Esophagus squamous epithelium (tissue), 5 donors: Measurements from ENCODE around the gene DHRS3. TPM values are rescaled to one million over a fixed set of nuclear protein-coding genes. Genes with fewer than 3 reads are reported as not detected.

Experiments
- DNase-seq: peaks from one replicate; lab custom pipeline; 2025; lab: John Stamatoyannopoulos, UW
- H3K27ac ChIP-seq, 4 donors: fragments of 200-600 bp; sonication (generic); one replicate each; pipeline ENCODE4 v1.5.1; 2016 to 2019; ENCODE audit warnings: mild to moderate bottlenecking in 1 of 4
- H3K27me3 ChIP-seq, 4 donors: fragments of 200-600 bp; sonication (generic); 1 replicate in 3 of 4; 2 replicates in 1 of 4; pipeline versions ENCODE4 v1.5.1 to v1.6.0; 2017 to 2021; ENCODE audit warnings: antibody characterized with exemption in 1 of 4
- H3K36me3 ChIP-seq, 3 donors: fragments of 200-600 bp; sonication (generic); one replicate each; pipeline ENCODE4 v1.5.1; 2016 to 2019
- H3K4me1 ChIP-seq, 3 donors: fragments of 200-600 bp; sonication (generic); one replicate each; pipeline ENCODE4 v1.5.1; 2017 to 2019
- H3K4me3 ChIP-seq, 4 donors: fragments of 200-600 bp; sonication (generic); 1 replicate in 3 of 4; 2 replicates in 1 of 4; pipeline ENCODE4 v1.5.1; 2016 to 2019; ENCODE audit warnings: mild to moderate bottlenecking in 2 of 4, moderate library complexity in 1 of 4
- H3K9me3 ChIP-seq, 3 donors: fragments of 200-600 bp; sonication (generic); one replicate each; pipeline ENCODE4 v1.5.1; 2016 to 2019
- CTCF ChIP-seq, 6 experiments: fragments of 450-650 bp in 4 of 6; fragments of 200-600 bp in 2 of 6; sonication (generic) in 2 of 6; IDR thresholded peaks; one replicate each; pipeline ENCODE4 v1.5.1; 2016 to 2019; ENCODE audit warnings: antibody characterized with exemption in 6 of 6, mild to moderate bottlenecking in 4 of 6, moderate library complexity in 4 of 6
- POLR2A ChIP-seq, 4 donors: fragments of 450-650 bp; IDR thresholded peaks; one replicate each; pipeline ENCODE4 v1.6.1; 2017; ENCODE audit warnings: antibody characterized with exemption in 4 of 4, mild to moderate bottlenecking in 4 of 4, moderate library complexity in 3 of 4
- WGBS, 2 donors: methylation state at CpG; one replicate each; pipeline ENCODE4 v1.1.5; 2018; 5-methylcytosine and 5-hydroxymethylcytosine counted together
- intact Hi-C: fragments of 100-400 bp; cut with DNase I; formaldehyde crosslinking; loops from one replicate; pipeline ENCODE4 v1.15.0; 2022
- total RNA-seq, 4 donors: library from RNA; depleted of rRNA; stranded (reverse); fragments of >200 nt; gene quantifications; one replicate each; pipeline ENCODE4 v1.1.0, GENCODE V29; 2016
- donor health status: DM: yes; HTN: yes; CAD: no.

Gene DHRS3, protein sequence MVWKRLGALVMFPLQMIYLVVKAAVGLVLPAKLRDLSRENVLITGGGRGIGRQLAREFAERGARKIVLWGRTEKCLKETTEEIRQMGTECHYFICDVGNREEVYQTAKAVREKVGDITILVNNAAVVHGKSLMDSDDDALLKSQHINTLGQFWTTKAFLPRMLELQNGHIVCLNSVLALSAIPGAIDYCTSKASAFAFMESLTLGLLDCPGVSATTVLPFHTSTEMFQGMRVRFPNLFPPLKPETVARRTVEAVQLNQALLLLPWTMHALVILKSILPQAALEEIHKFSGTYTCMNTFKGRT
- 100 to 1,000 TPM in 3 of 4 donors, 10 to 100 TPM in 1; 87.7 to 166 (median 117) TPM for total RNA-seq

DNA sequence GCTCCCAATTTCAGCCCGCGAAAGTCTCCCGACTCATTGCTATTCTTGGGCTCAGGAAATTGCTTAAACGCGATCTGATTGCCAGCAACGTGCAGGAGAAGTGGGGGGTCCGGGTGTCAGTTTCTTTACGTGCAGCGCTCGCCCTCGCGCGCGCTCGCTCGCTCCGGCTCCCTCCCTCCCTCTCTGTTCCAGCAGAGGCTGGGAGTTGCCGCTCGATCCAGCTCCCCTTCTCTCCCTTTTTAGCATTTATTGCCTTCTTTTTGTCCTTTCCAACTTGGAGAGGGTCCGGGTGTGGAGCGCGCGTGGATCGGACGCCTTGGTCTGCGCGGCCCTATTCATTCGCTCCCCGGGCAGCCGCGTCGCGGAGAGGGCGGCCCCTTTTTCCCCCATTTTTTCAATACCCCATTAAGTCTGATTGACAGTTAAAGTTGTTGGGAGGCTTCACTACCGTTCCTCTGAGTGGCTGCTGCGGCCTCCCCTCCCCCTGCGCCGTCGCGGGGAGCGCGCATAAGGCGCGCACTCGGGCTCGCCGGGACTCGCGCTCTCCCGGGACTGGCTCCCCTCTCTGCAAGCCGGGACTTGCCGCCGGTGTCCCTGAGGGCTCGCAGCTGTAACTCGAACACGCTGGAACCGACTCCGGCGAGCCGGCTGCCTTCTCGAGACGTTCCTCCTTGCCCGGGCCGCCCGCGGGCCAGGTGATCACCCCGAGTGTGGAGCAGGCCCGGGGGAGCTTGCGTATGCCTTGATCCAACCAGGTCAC is at the start of gene DHRS3:
Gene DHRS3, minus strand, starts transcription at position 310 of the 760 bp plus-strand sequence. CDS start 862 bp downstream, outside the sequence.
- peaks cover 0 to 11% (median 0%) of the 10 kb centered on the region in 3 donors for H3K36me3 ChIP-seq
- H3K9me3 ChIP-seq, result no peaks in the 10 kb centered on the region
- H3K4me1 ChIP-seq, result peaks cover 41 to 78% (median 56%) of the 10 kb centered on the region in 3 donors
- H3K27ac ChIP-seq, result peak within 1 kb of the TSS; percentile 96 to 100 (median 98)
- DNase-seq, result no peak
- WGBS, 2 donors, result 0 to 1% methylated on average over 34 to 44 of the region's 69 CpGs
- TF ChIP-seq POLR2A (IDR thresholded peaks at IDR 0.05), result peak in 3 of 4 donors; percentile 4 to 81 (median 75)
- TF ChIP-seq CTCF (IDR thresholded peaks at IDR 0.05), result no peak
- H3K27me3 ChIP-seq, result no peaks in the 10 kb centered on the region
- H3K4me3 ChIP-seq, result peak within 1 kb of the TSS; percentile 53 to 97 (median 80)
- intact Hi-C loops, result no loop called here

DNA sequence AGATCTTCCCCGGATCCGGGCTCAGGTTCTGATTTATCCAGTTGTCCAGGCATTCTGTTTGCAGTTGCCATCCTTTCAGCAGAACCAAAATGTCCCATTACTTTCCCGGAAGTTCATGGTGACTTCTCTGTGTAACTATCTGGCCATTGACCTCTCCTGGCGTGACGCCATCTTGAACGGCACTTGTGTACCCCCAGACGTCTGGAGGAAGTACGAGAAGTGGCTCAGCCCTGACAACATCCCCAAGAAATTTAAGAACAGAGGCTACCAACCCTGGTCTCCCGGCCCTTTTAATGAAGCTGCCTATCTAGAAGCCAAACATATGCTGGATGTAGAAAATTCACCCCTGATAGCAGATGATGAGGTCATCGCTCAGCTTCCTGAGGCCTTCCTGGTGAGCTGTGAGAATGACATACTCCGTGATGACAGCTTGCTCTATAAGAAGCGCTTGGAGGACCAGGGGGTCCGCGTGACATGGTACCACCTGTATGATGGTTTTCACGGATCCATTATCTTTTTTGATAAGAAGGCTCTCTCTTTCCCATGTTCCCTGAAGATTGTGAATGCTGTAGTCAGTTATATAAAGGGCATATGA is 48.2 kb upstream of the DHRS3 start:
- Histone ChIP-seq H3K4me1 (no peaks in the 10 kb centered on the region), H3K36me3 (no peaks in the 10 kb centered on the region), H3K27ac (no peak overlapping the region), H3K4me3 (no peak overlapping the region), H3K27me3 (peaks cover 0 to 7% (median 0%) of the 10 kb centered on the region in 4 donors), H3K9me3 (peaks cover 0 to 13% (median 11%) of the 10 kb centered on the region in 3 donors)
- no peak for TF ChIP-seq CTCF (IDR thresholded peaks at IDR 0.05)
- TF ChIP-seq POLR2A (IDR thresholded peaks at IDR 0.05), result no peak
- 72 to 88% methylated on average over 7 to 12 of the region's 15 CpGs for WGBS, 2 donors
- no peak for DNase-seq
- intact Hi-C loops, result no loop called here

DNA sequence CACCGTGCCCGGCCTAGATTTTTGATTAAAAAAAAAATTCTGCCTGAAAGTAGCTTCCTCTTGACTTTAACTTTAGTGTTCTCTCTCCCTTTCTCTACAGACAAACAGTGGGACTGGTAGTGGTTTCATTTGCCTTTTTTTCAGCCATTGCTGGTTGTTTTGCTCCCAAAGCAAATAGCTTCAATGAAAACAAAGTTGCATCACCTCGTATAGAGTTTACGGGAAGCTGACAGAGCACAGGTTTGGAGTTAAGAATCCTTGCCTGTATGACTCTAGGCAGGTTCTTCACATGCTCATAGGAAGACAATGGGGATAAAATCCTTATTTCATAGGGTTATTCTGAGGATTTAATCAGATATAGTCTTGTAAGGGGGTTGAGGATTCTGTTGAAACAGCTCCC is 47.5 kb upstream of the DHRS3 start:
- 61 to 67% methylated on average over 4 of the region's 4 CpGs for WGBS, 2 donors
- H3K36me3 ChIP-seq, result no peaks in the 10 kb centered on the region
- no peak overlapping the region for H3K27ac ChIP-seq
- peaks cover 0 to 13% (median 11%) of the 10 kb centered on the region in 3 donors for H3K9me3 ChIP-seq
- intact Hi-C loops, result no loop called here
- DNase-seq, result no peak
- peaks cover 0 to under 1% (median 0%) of the 10 kb centered on the region in 4 donors for H3K27me3 ChIP-seq
- no peaks in the 10 kb centered on the region for H3K4me1 ChIP-seq
- TF ChIP-seq POLR2A (IDR thresholded peaks at IDR 0.05), result no peak
- no peak for TF ChIP-seq CTCF (IDR thresholded peaks at IDR 0.05)
- H3K4me3 ChIP-seq, result no peak overlapping the region

DNA sequence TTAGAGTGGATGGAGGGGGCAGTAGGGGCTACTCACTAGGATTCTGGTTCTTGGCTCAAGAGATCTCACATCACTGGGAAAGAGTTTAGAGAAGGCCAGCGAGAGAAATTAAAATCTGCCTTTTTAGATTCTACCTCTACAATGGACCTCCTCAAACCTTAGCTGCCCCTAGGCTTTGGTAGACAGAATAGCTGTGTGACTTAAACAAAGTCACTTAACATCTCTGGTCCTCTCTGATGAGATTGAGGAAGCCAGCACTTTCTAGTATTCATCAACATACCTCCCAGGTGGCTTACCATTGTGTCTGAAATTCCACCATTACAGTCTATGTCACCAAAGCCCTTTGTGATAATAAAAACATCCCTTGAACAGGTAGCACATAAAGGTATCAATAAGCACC is 44.5 kb upstream of the DHRS3 start:
- WGBS, 2 donors, result 92 to 100% methylated on average over 1 of the region's 1 CpG
- H3K9me3 ChIP-seq, result peaks cover 0 to 11% (median 5%) of the 10 kb centered on the region in 3 donors
- intact Hi-C loops, result no loop called here

More for the DNA sequence above, 44.5 kb upstream of the DHRS3 start:
- DNase-seq, result no peak
- Histone ChIP-seq H3K4me3 (no peak overlapping the region), H3K4me1 (peaks cover 0 to 6% (median 0%) of the 10 kb centered on the region in 3 donors), H3K27ac (no peak overlapping the region), H3K27me3 (no peaks in the 10 kb centered on the region), H3K36me3 (no peaks in the 10 kb centered on the region)
- TF ChIP-seq CTCF (IDR thresholded peaks at IDR 0.05), result no peak
- no peak for TF ChIP-seq POLR2A (IDR thresholded peaks at IDR 0.05)
